DOHH2 (cell line): ENCODE data around the gene CREBBP.

Source experiments
- H3F3A ChIP-seq: fragments of 200-600 bp; sonication (generic), shearing (Covaris generic); 2 replicates; pipeline ENCODE4 v1.6.0; 2016; ENCODE audit warnings: antibody characterized with exemption, mild to moderate bottlenecking; ENCODE audit not compliant: control insufficient read depth, insufficient read depth
- H3K27ac ChIP-seq: fragments of 200-600 bp; sonication (generic); 2 replicates; pipeline ENCODE4 v1.5.1; 2014; ENCODE audit warnings: low read depth, mild to moderate bottlenecking, low read length, moderate library complexity
- H3K27me3 ChIP-seq: fragments of 200-600 bp; sonication (generic); 2 replicates; pipeline ENCODE4 v1.6.1; 2014; ENCODE audit warnings: mild to moderate bottlenecking, low read length, mixed read lengths; ENCODE audit not compliant: control insufficient read depth
- H3K36me3 ChIP-seq: fragments of 200-600 bp; sonication (generic); 2 replicates; pipeline ENCODE4 v1.6.1; 2014; ENCODE audit warnings: mild to moderate bottlenecking, low read length, moderate library complexity, mixed read lengths; ENCODE audit not compliant: control insufficient read depth
- H3K4me1 ChIP-seq: fragments of 200-600 bp; sonication (generic); 2 replicates; pipeline ENCODE4 v1.6.1; 2014; ENCODE audit warnings: mild to moderate bottlenecking, low read length, mixed read lengths; ENCODE audit not compliant: control insufficient read depth
- H3K4me2 ChIP-seq: fragments of 200-600 bp; sonication (generic); 2 replicates; pipeline ENCODE4 v1.6.0; 2014; ENCODE audit warnings: mild to moderate bottlenecking, low read length, moderate library complexity
- H3K4me3 ChIP-seq: fragments of 200-600 bp; sonication (generic); 2 replicates; pipeline ENCODE4 v1.5.1; 2014; ENCODE audit warnings: mild to moderate bottlenecking, low read length, mixed read lengths
- H3K79me2 ChIP-seq: fragments of 200-600 bp; sonication (generic); 2 replicates; pipeline ENCODE4 v1.6.1; 2014; ENCODE audit warnings: mild to moderate bottlenecking, low read length, mixed read lengths; ENCODE audit not compliant: control insufficient read depth
- H3K9me2 ChIP-seq: fragments of 200-600 bp; sonication (generic); replicated peaks from 2 replicates; pipeline ENCODE4 v1.6.1; 2014; ENCODE audit warnings: mild to moderate bottlenecking, low read length, mixed read lengths; ENCODE audit not compliant: control insufficient read depth
- H3K9me3 ChIP-seq: fragments of 200-600 bp; sonication (generic); 2 replicates; pipeline ENCODE4 v1.6.1; 2014; ENCODE audit warnings: antibody characterized with exemption, low read length, mixed read lengths; ENCODE audit not compliant: control insufficient read depth, insufficient read depth
- H4K20me1 ChIP-seq: fragments of 200-600 bp; sonication (generic); 2 replicates; pipeline ENCODE4 v1.6.0; 2014; ENCODE audit warnings: low read depth, mild to moderate bottlenecking, antibody characterized with exemption, low read length, moderate library complexity; ENCODE audit not compliant: control insufficient read depth, insufficient read depth
- EZH2phosphoT487 ChIP-seq: fragments of 200-600 bp; sonication (generic); IDR thresholded peaks from 2 replicates; pipeline ENCODE4 v1.6.1; 2017; ENCODE audit warnings: borderline replicate concordance, mild to moderate bottlenecking, antibody characterized with exemption, low read length, moderate library complexity, mixed read lengths
- TF ChIP-seq, protein P1 (sequence below): fragments of 200-600 bp; sonication (generic); IDR thresholded peaks from one replicate; pipeline ENCODE4 v1.5.1; 2014; ENCODE audit warnings: antibody characterized with exemption, mild to moderate bottlenecking, low read depth, low read length; ENCODE audit not compliant: poor library complexity, severe bottlenecking

CREBBP gene

DNA sequence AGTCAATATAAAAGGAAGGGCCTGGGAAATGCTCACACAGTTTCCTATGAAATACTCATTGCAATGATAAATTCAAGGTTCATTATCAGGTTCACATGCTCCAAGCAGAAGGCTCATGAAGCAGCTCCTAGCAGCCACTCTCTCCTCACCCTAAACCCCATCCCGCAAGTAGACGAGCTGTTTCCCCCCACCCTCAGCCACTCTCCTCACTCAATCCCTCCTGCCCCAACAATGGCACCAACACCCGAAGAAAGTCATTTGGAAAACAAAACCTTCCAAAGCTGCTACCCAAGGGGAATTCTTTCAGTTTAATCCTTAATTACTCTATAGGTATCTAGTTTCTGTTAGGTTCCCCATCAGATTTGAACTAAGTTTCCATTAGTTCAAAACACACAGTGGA lies 69.7 kb downstream of the CREBBP start:
- H3K27ac ChIP-seq, result no peak overlapping the region
- no peaks in the 10 kb centered on the region for H3F3A ChIP-seq
- H3K9me3 ChIP-seq, result no peaks in the 10 kb centered on the region
- H4K20me1 ChIP-seq, result peaks cover 10% of the 10 kb centered on the region; the same call in 1 of the 2 replicates
- peaks cover 21% of the 10 kb centered on the region for H3K36me3 ChIP-seq
- peaks cover 22% of the 10 kb centered on the region for H3K4me1 ChIP-seq
- no peak overlapping the region for H3K4me3 ChIP-seq
- TF ChIP-seq EZH2phosphoT487, result no peak
- TF ChIP-seq, protein P1, sequence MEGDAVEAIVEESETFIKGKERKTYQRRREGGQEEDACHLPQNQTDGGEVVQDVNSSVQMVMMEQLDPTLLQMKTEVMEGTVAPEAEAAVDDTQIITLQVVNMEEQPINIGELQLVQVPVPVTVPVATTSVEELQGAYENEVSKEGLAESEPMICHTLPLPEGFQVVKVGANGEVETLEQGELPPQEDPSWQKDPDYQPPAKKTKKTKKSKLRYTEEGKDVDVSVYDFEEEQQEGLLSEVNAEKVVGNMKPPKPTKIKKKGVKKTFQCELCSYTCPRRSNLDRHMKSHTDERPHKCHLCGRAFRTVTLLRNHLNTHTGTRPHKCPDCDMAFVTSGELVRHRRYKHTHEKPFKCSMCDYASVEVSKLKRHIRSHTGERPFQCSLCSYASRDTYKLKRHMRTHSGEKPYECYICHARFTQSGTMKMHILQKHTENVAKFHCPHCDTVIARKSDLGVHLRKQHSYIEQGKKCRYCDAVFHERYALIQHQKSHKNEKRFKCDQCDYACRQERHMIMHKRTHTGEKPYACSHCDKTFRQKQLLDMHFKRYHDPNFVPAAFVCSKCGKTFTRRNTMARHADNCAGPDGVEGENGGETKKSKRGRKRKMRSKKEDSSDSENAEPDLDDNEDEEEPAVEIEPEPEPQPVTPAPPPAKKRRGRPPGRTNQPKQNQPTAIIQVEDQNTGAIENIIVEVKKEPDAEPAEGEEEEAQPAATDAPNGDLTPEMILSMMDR, result no peak
- H3K27me3 ChIP-seq, result no peaks in the 10 kb centered on the region
- H3K9me2 ChIP-seq, result no peaks in the 10 kb centered on the region
- no peak overlapping the region for H3K4me2 ChIP-seq
- peaks cover 99% of the 10 kb centered on the region for H3K79me2 ChIP-seq

DNA sequence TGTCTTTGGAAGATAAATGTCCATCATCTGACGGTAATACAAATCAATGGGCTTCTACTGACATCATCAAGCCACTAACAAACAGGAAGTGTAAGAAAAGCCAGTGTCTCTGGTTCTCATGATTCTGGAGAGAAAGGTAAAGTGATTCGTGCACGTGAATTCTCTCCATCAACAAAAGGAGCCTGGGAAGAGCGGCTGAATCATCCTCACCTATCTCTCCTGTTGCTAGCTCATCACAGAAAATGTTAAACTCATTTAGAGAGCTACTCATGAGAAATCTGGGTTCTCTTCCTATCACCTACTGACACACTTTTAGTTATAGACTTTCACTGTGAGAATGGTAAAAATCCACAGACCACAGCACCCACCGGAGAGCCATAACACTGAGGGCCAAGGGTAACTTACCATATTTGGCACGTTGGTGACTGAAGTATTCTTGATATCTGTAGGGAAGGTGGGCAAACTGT lies 70.3 kb downstream of the CREBBP start:
- H3K4me1 ChIP-seq, result peaks cover 22% of the 10 kb centered on the region
- no peak overlapping the region for H3K27ac ChIP-seq
- no peaks in the 10 kb centered on the region for H3K9me2 ChIP-seq
- H3K4me3 ChIP-seq, result no peak overlapping the region
- peaks cover 99% of the 10 kb centered on the region for H3K79me2 ChIP-seq
- H3K4me2 ChIP-seq, result no peak overlapping the region
- H4K20me1 ChIP-seq, result peaks cover 10% of the 10 kb centered on the region; the same call in 1 of the 2 replicates
- TF ChIP-seq, protein P1, result no peak
- TF ChIP-seq EZH2phosphoT487, result no peak
- no peaks in the 10 kb centered on the region for H3F3A ChIP-seq
- peaks cover 21% of the 10 kb centered on the region for H3K36me3 ChIP-seq
- no peaks in the 10 kb centered on the region for H3K9me3 ChIP-seq
- H3K27me3 ChIP-seq, result no peaks in the 10 kb centered on the region

DNA sequence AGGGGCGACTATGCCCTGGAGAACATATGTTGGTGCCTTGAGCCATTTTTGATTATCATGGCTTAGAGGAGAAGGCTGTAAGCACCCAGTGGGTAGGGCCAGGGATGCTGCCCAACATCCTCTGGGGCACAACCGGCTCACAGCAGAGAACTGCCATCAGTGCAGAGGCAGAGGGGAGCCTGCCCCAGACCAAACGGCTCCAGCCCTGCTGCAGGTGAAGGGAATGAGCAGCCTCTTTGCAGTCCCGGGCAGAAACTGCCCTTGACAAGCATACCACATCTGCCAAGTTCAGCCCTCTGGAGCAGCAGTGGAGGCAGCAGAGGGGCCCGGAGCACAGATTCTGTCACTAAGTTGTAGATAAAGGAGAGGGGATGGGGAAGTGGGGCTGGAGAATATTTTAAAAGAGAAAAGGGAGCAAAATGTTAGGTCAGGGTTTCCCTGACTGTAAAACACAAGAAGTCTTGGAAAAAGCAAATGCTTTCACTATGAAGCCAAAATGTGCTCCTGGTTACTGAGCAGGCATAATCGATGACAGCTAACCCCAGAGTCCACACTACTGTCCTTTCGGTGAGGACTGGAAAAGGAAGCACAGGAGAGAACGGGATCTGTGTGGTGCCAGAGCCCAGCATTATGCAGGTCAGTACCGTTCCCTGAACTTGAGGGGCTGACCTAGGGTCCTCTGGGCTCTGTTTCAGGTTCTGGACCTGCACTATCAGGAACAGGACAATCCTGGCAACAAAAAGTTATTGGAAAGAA lies 72.0 kb downstream of the CREBBP start:
- Histone ChIP-seq H3K9me3 (no peaks in the 10 kb centered on the region), H3K27ac (no peak overlapping the region), H3K27me3 (no peaks in the 10 kb centered on the region), H3K79me2 (peaks cover 99% of the 10 kb centered on the region), H4K20me1 (peaks cover 15% of the 10 kb centered on the region; the same call in 1 of the 2 replicates), H3K9me2 (no peaks in the 10 kb centered on the region), H3F3A (0 out of 2 replicates have a peak, but pooled peaks cover 2% of the 10 kb centered on the region), H3K4me3 (no peak overlapping the region), H3K4me1 (peaks cover 22% of the 10 kb centered on the region), H3K4me2 (no peak overlapping the region), H3K36me3 (peaks cover 24% of the 10 kb centered on the region)
- TF ChIP-seq, protein P1, result no peak
- no peak for TF ChIP-seq EZH2phosphoT487
